Astrocyte (in vitro differentiated cells and primary cell): ENCODE data around the gene UBE2S. TPM values are rescaled to one million over a fixed set of nuclear protein-coding genes. Genes with fewer than 3 reads are reported as not detected.

ENCODE experiments used
- DNase-seq: peaks from one replicate; pipeline ENCODE4 v3.0.0-alpha.2; 2010; ENCODE audit warnings: low read depth
- FAIRE-seq: peaks from 2 replicates; lab custom pipeline; 2011; peaks lifted over from hg19 to GRCh38; lab: Jason Lieb, UNC
- H2AFZ ChIP-seq: 2 replicates; pipeline ENCODE4 v1.6.0; 2012; ENCODE audit warnings: low read depth, low read length, inconsistent platforms
- H3K27ac ChIP-seq: 2 replicates; pipeline ENCODE4 v1.5.1; 2011; ENCODE audit warnings: low read depth, low read length, inconsistent platforms
- H3K27me3 ChIP-seq: 2 replicates; pipeline ENCODE4 v1.6.0; 2011; ENCODE audit warnings: low read length, inconsistent platforms; ENCODE audit not compliant: insufficient read depth
- H3K36me3 ChIP-seq: 2 replicates; pipeline ENCODE4 v1.5.1; 2011; ENCODE audit warnings: low read length, inconsistent platforms; ENCODE audit not compliant: insufficient read depth
- H3K4me1 ChIP-seq: 2 replicates; pipeline ENCODE4 v1.5.1; 2011; ENCODE audit warnings: low read length, inconsistent platforms; ENCODE audit not compliant: insufficient read depth
- H3K4me2 ChIP-seq: 2 replicates; pipeline ENCODE4 v1.6.0; 2012; ENCODE audit warnings: low read length, inconsistent platforms
- H3K4me3 ChIP-seq: 2 replicates; pipeline ENCODE4 v1.5.1; 2011; ENCODE audit warnings: low read depth, mild to moderate bottlenecking, low read length, inconsistent platforms; ENCODE audit not compliant: insufficient read depth
- H3K79me2 ChIP-seq: 2 replicates; pipeline ENCODE4 v1.6.0; 2012; ENCODE audit warnings: mild to moderate bottlenecking, low read length, inconsistent platforms; ENCODE audit not compliant: insufficient read depth
- H3K9ac ChIP-seq: 2 replicates; pipeline ENCODE4 v1.6.0; 2012; ENCODE audit warnings: mild to moderate bottlenecking, low read length, inconsistent platforms
- H3K9me3 ChIP-seq: 2 replicates; pipeline ENCODE4 v1.5.1; 2012; ENCODE audit warnings: low read depth, mild to moderate bottlenecking, low read length, inconsistent platforms; ENCODE audit not compliant: insufficient read depth
- H4K20me1 ChIP-seq: 2 replicates; pipeline ENCODE4 v1.6.0; 2012; ENCODE audit warnings: low read length, inconsistent platforms; ENCODE audit not compliant: insufficient read depth
- H3K27ac Mint-ChIP-seq: one replicate; pipeline ENCODE4 v1.8.0; 2021; ENCODE audit warnings: mild to moderate bottlenecking, mixed read lengths; ENCODE audit not compliant: unreplicated experiment
- H3K27me3 Mint-ChIP-seq: one replicate; pipeline ENCODE4 v1.8.0; 2021; ENCODE audit warnings: low read depth, mixed read lengths; ENCODE audit not compliant: unreplicated experiment
- H3K36me3 Mint-ChIP-seq: one replicate; pipeline ENCODE4 v1.8.0; 2021; ENCODE audit warnings: low read depth, mixed read lengths; ENCODE audit not compliant: unreplicated experiment
- H3K4me1 Mint-ChIP-seq: one replicate; pipeline ENCODE4 v1.8.0; 2021; ENCODE audit warnings: low read depth, mixed read lengths; ENCODE audit not compliant: unreplicated experiment
- H3K4me3 Mint-ChIP-seq: one replicate; pipeline ENCODE4 v1.8.0; 2021; ENCODE audit warnings: mild to moderate bottlenecking, moderate library complexity, mixed read lengths; ENCODE audit not compliant: unreplicated experiment
- H3K9me3 Mint-ChIP-seq: one replicate; pipeline ENCODE4 v1.8.0; 2021; ENCODE audit warnings: mild to moderate bottlenecking, mixed read lengths; ENCODE audit not compliant: unreplicated experiment
- CTCF ChIP-seq: IDR thresholded peaks from 2 replicates; pipeline ENCODE4 v1.5.1; 2011; ENCODE audit warnings: low read depth, mild to moderate bottlenecking, inconsistent platforms, low read length, moderate library complexity; ENCODE audit not compliant: insufficient read depth
- EZH2 ChIP-seq: IDR thresholded peaks from 2 replicates; pipeline ENCODE4 v1.6.1; 2012; ENCODE audit warnings: mild to moderate bottlenecking, low read length, inconsistent platforms; ENCODE audit not compliant: insufficient read depth
- total RNA-seq: library from RNA; stranded (reverse); gene quantifications from 2 replicates; pipeline ENCODE4 v1.2.1, GENCODE V29; 2021

The UBE2S gene
- total RNA-seq, 1 donor from 2014 or later, result 116 TPM

GRCh38 chr19:55366790-55367189 lies 40.8 kb downstream of the UBE2S start:
- Histone ChIP-seq H4K20me1 (peaks cover 36% of the 10 kb centered on the region), H3K36me3 (peaks cover 14% of the 10 kb centered on the region), H3K9ac (no peak overlapping the region), H3K4me1 (peaks cover 16% of the 10 kb centered on the region), H3K27me3 (no peaks in the 10 kb centered on the region), H3K27ac (no peak overlapping the region), H3K4me2 (no peak overlapping the region), H3K4me3 (no peak overlapping the region), H3K9me3 (no peaks in the 10 kb centered on the region), H2AFZ (no peak overlapping the region), H3K79me2 (peaks cover 31% of the 10 kb centered on the region)
- no peaks in the 10 kb centered on the region for H3K27me3 Mint-ChIP-seq
- TF ChIP-seq EZH2 (no peak), CTCF (no peak)
- FAIRE-seq (no peak), DNase-seq (no peak)
- H3K4me1 Mint-ChIP-seq, result peaks cover 21% of the 10 kb centered on the region
- peak overlapping the region; percentile 58 for H3K4me3 Mint-ChIP-seq
- H3K9me3 Mint-ChIP-seq, result no peaks in the 10 kb centered on the region
- H3K27ac Mint-ChIP-seq, result peak overlapping the region; percentile 74
- H3K36me3 Mint-ChIP-seq, result peaks cover 12% of the 10 kb centered on the region

- Histone ChIP-seq H3K4me3 (no peak overlapping the region), H3K79me2 (peaks cover 31% of the 10 kb centered on the region), H3K36me3 (peaks cover 14% of the 10 kb centered on the region), H3K4me1 (peaks cover 13% of the 10 kb centered on the region), H3K27me3 (no peaks in the 10 kb centered on the region), H3K9ac (no peak overlapping the region), H3K9me3 (no peaks in the 10 kb centered on the region), H4K20me1 (peaks cover 36% of the 10 kb centered on the region), H2AFZ (no peak overlapping the region), H3K27ac (no peak overlapping the region), H3K4me2 (no peak overlapping the region)
- no peak overlapping the region for H3K4me3 Mint-ChIP-seq
- H3K4me1 Mint-ChIP-seq, result peaks cover 18% of the 10 kb centered on the region
- peak overlapping the region; percentile 58 for H3K27ac Mint-ChIP-seq
- DNase-seq (no peak), FAIRE-seq (no peak)
- TF ChIP-seq CTCF (no peak), EZH2 (no peak)
- H3K27me3 Mint-ChIP-seq, result no peaks in the 10 kb centered on the region
- H3K9me3 Mint-ChIP-seq, result no peaks in the 10 kb centered on the region
- H3K36me3 Mint-ChIP-seq, result peaks cover 12% of the 10 kb centered on the region
Observed at GRCh38 chr19:55365964-55366363, 41.6 kb downstream of the UBE2S start.

- Histone ChIP-seq H3K4me1 (peaks cover 7% of the 10 kb centered on the region), H3K9ac (no peak overlapping the region), H3K27me3 (no peaks in the 10 kb centered on the region), H3K4me2 (no peak overlapping the region), H3K36me3 (peaks cover 14% of the 10 kb centered on the region), H3K9me3 (no peaks in the 10 kb centered on the region), H3K79me2 (peaks cover 31% of the 10 kb centered on the region), H3K27ac (no peak overlapping the region), H3K4me3 (no peak overlapping the region), H2AFZ (no peak overlapping the region), H4K20me1 (peaks cover 36% of the 10 kb centered on the region)
- TF ChIP-seq CTCF (no peak), EZH2 (no peak)
- H3K4me3 Mint-ChIP-seq, result peak overlapping the region; percentile 14
- H3K36me3 Mint-ChIP-seq, result peaks cover 12% of the 10 kb centered on the region
- peak overlapping the region; percentile 47 for H3K27ac Mint-ChIP-seq
- H3K9me3 Mint-ChIP-seq, result no peaks in the 10 kb centered on the region
- no peak for FAIRE-seq
- H3K27me3 Mint-ChIP-seq, result no peaks in the 10 kb centered on the region
- H3K4me1 Mint-ChIP-seq, result peaks cover 14% of the 10 kb centered on the region
- no peak for DNase-seq
Observed at GRCh38 chr19:55365245-55365644, 42.3 kb downstream of the UBE2S start.
